PC-9 (cell line): ENCODE results near the gene MAN1A2. TPM values are rescaled to one million over a fixed set of nuclear protein-coding genes. Genes with fewer than 3 reads are reported as not detected.
"Not testable (repeated sequence)": the region's sequence is repeated elsewhere in the genome, so short reads cannot be mapped to it uniquely, and the experiment has no call there.

ENCODE experiments used
- BruUV-seq: library from RNA; stranded (reverse); fragments of 400-500 nt; replicated peaks from 2 replicates; lab custom pipeline; 2021; lab: Mats Ljungman, UMichigan
- CTCF ChIA-PET: fragments of 300-600 bp; sonication (Branson Sonifier 250); formaldehyde crosslinking; loops from one replicate; lab custom pipeline; 2022; ENCODE audit warnings: antibody characterized with exemption; lab: Charles Lee
- POLR2A ChIA-PET: fragments of 300-600 bp; sonication (Branson Sonifier 250); formaldehyde crosslinking; loops from one replicate; lab custom pipeline; 2022; ENCODE audit warnings: antibody characterized with exemption; ENCODE audit not compliant: unreplicated experiment; lab: Charles Lee
- DNase-seq, 2 experiments: peaks; one replicate each; pipeline versions ENCODE4 v3.0.0 to v3.0.0-alpha.2; 2015 to 2022; ENCODE audit warnings: mixed read lengths in 1 of 2
- H2AFZ ChIP-seq: fragments of 200-600 bp; sonication (generic); 2 replicates; pipeline ENCODE4 v1.8.1; 2017; ENCODE audit warnings: antibody characterized with exemption
- H3F3A ChIP-seq: fragments of 200-600 bp; sonication (generic); 2 replicates; pipeline ENCODE4 v1.8.1; 2017; ENCODE audit warnings: antibody characterized with exemption, mild to moderate bottlenecking, low read depth; ENCODE audit not compliant: insufficient read depth
- H3K27ac ChIP-seq: fragments of 200-600 bp; sonication (generic); 2 replicates; pipeline ENCODE4 v1.6.1; 2016; ENCODE audit warnings: mixed run types
- H3K27me3 ChIP-seq: fragments of 200-600 bp; sonication (generic); 2 replicates; pipeline ENCODE4 v1.6.1; 2016; ENCODE audit warnings: low read depth, mixed run types; ENCODE audit not compliant: insufficient read depth
- H3K36me3 ChIP-seq: fragments of 200-600 bp; sonication (generic); 2 replicates; pipeline ENCODE4 v1.6.1; 2016; ENCODE audit warnings: low read depth, mixed run types
- H3K4me1 ChIP-seq: fragments of 200-600 bp; sonication (generic); replicated peaks from 2 replicates; pipeline ENCODE4 v1.6.1; 2016; ENCODE audit warnings: mixed run types; ENCODE audit not compliant: insufficient read depth
- H3K4me2 ChIP-seq: fragments of 200-600 bp; sonication (generic); 2 replicates; pipeline ENCODE4 v1.6.1; 2017; ENCODE audit warnings: mixed run types
- H3K4me3 ChIP-seq: fragments of 200-600 bp; sonication (generic); 2 replicates; pipeline ENCODE4 v1.6.1; 2016; ENCODE audit warnings: mixed run types
- H3K79me2 ChIP-seq: fragments of 200-600 bp; sonication (generic); 2 replicates; pipeline ENCODE4 v1.6.1; 2017; ENCODE audit warnings: low read depth, mixed run types
- H3K9me2 ChIP-seq: fragments of 200-600 bp; sonication (generic); 2 replicates; pipeline ENCODE4 v1.8.1; 2017; ENCODE audit warnings: mild to moderate bottlenecking; ENCODE audit not compliant: insufficient read depth
- H3K9me3 ChIP-seq: fragments of 200-600 bp; sonication (generic); 2 replicates; pipeline ENCODE4 v1.8.1; 2016; ENCODE audit warnings: low read depth; ENCODE audit not compliant: insufficient read depth
- H4K20me1 ChIP-seq: fragments of 200-600 bp; sonication (generic); 2 replicates; pipeline ENCODE4 v1.8.1; 2017; ENCODE audit not compliant: insufficient read depth
- CTCF ChIP-seq: fragments of 200-600 bp; sonication (generic); conservative IDR thresholded peaks from 2 replicates; pipeline ENCODE4 v1.6.1; 2017; ENCODE audit warnings: mixed run types, antibody characterized with exemption, mild to moderate bottlenecking, moderate library complexity
- EZH2 ChIP-seq: fragments of 200-600 bp; sonication (generic); IDR thresholded peaks from 2 replicates; pipeline ENCODE4 v1.8.0; 2017; ENCODE audit warnings: antibody characterized with exemption, low read depth
- intact Hi-C: fragments of 100-400 bp; cut with micrococcal nuclease; formaldehyde crosslinking; loops from one replicate; pipeline ENCODE4 v1.10.0; 2022; ENCODE audit not compliant: unreplicated experiment
- total RNA-seq: library from RNA; stranded (reverse); gene quantifications from 2 replicates; pipeline ENCODE4 v1.2.3, GENCODE V29; 2021

MAN1A2 gene
- total RNA-seq, 1 experiment from 2014 or later = 50.3 TPM

- no peak overlapping the region for H2AFZ ChIP-seq
- ChIA-PET POLR2A (no interaction called here), CTCF (no interaction called here)
- no peaks in the 10 kb centered on the region for H3K4me1 ChIP-seq
- no peak for DNase-seq
- no peak overlapping the region for H3K27ac ChIP-seq
- BruUV-seq = no TSS peak
- H3K4me3 ChIP-seq = no peak overlapping the region
- H3K9me3 ChIP-seq = no peaks in the 10 kb centered on the region
- TF ChIP-seq CTCF (no peak), EZH2 (no peak)
- no peaks in the 10 kb centered on the region for H3K36me3 ChIP-seq
- no peaks in the 10 kb centered on the region for H3K9me2 ChIP-seq
- H3F3A ChIP-seq = no peaks in the 10 kb centered on the region
- H3K79me2 ChIP-seq = no peaks in the 10 kb centered on the region
- intact Hi-C loops = loop anchor here (10.0 kb wide), 1 partner anchor 184 kb away; no protein-coding TSS in a partner anchor
- H4K20me1 ChIP-seq = no peaks in the 10 kb centered on the region
- peaks cover 26% of the 10 kb centered on the region for H3K27me3 ChIP-seq
- H3K4me2 ChIP-seq = no peak overlapping the region
Observed at GRCh38 chr1:117320515-117320914, 46.7 kb upstream of the MAN1A2 start.

- H2AFZ ChIP-seq = no peak overlapping the region
- POLR2A ChIA-PET = interaction anchor here (0.6 kb wide), 1 partner anchor 801 kb away, joined by 4 read pairs; no protein-coding TSS in a partner anchor
- CTCF ChIA-PET = no interaction called here
- H3K9me2 ChIP-seq = no peaks in the 10 kb centered on the region
- no TSS peak for BruUV-seq
- intact Hi-C loops = loop anchor here (10.0 kb wide), 1 partner anchor 183 kb away; no protein-coding TSS in a partner anchor
- TF ChIP-seq EZH2 (no peak), CTCF (no peak)
- no peaks in the 10 kb centered on the region for H3K36me3 ChIP-seq
- H3F3A ChIP-seq = no peaks in the 10 kb centered on the region
- H3K27me3 ChIP-seq = peaks cover 26% of the 10 kb centered on the region
- no peak overlapping the region for H3K4me2 ChIP-seq
- H3K79me2 ChIP-seq = no peaks in the 10 kb centered on the region
- no peaks in the 10 kb centered on the region for H4K20me1 ChIP-seq
- no peak for DNase-seq
- H3K4me1 ChIP-seq = no peaks in the 10 kb centered on the region
- H3K9me3 ChIP-seq = no peaks in the 10 kb centered on the region
- no peak overlapping the region for H3K27ac ChIP-seq
- no peak overlapping the region for H3K4me3 ChIP-seq
Observed at GRCh38 chr1:117321680-117322609, 45.3 kb upstream of the MAN1A2 start.

GRCh38 chr1:117324357-117324756 lies 42.9 kb upstream of the MAN1A2 start:
- POLR2A ChIA-PET = no interaction called here
- no TSS peak for BruUV-seq
- no peaks in the 10 kb centered on the region for H3K36me3 ChIP-seq

GRCh38 chr1:117326035-117326434 lies 41.2 kb upstream of the MAN1A2 start:
- H3K79me2 ChIP-seq, H3F3A ChIP-seq, H4K20me1 ChIP-seq, H3K4me2 ChIP-seq, H3K36me3 ChIP-seq, POLR2A ChIA-PET, BruUV-seq, H3K9me3 ChIP-seq, H3K27ac ChIP-seq, H2AFZ ChIP-seq, H3K9me2 ChIP-seq, CTCF ChIA-PET, DNase-seq, H3K4me1 ChIP-seq, H3K4me3 ChIP-seq: not testable (repeated sequence)
- intact Hi-C loops = loop anchor here (10.0 kb wide), 1 partner anchor 179 kb away; no protein-coding TSS in a partner anchor
- H3K27me3 ChIP-seq = peaks cover 20% of the 10 kb centered on the region

More at GRCh38 chr1:117324357-117324756, 42.9 kb upstream of the MAN1A2 start:
- H3K9me3 ChIP-seq = no peaks in the 10 kb centered on the region
- H3F3A ChIP-seq = no peaks in the 10 kb centered on the region
- H3K9me2 ChIP-seq = no peaks in the 10 kb centered on the region
- intact Hi-C loops = loop anchor here (10.0 kb wide), 1 partner anchor 180 kb away; no protein-coding TSS in a partner anchor
- no peaks in the 10 kb centered on the region for H3K79me2 ChIP-seq
- no peak overlapping the region for H3K4me2 ChIP-seq
- no peaks in the 10 kb centered on the region for H4K20me1 ChIP-seq
- CTCF ChIA-PET = no interaction called here
- H3K4me1 ChIP-seq = no peaks in the 10 kb centered on the region
- no peak overlapping the region for H3K4me3 ChIP-seq
- no peak overlapping the region for H3K27ac ChIP-seq
- no peak for DNase-seq
- no peak for TF ChIP-seq EZH2
- no peak for TF ChIP-seq CTCF
- no peak overlapping the region for H2AFZ ChIP-seq
- H3K27me3 ChIP-seq = peaks cover 26% of the 10 kb centered on the region
